Spleen (tissue), 11 donors: ENCODE measurements around the gene FDXACB1. TPM values are rescaled to one million over a fixed set of nuclear protein-coding genes. Genes with fewer than 3 reads are reported as not detected.
A peak's percentile ranks its signal among the peaks of the same experiment; 100 is the strongest.

Experiments used
- DNase-seq: peaks from one replicate; pipeline ENCODE4 v3.0.0-alpha.2; 2020
- H3K27ac ChIP-seq, 8 donors: fragments of 200-600 bp; sonication (generic) in 7 of 8; 1 replicate in 4 of 8; 2 replicates in 4 of 8; pipeline versions ENCODE4 v1.5.0 to v1.8.0; 2016 to 2021; ENCODE audit warnings: inconsistent platforms in 4 of 8, mild to moderate bottlenecking in 4 of 8, moderate library complexity in 1 of 8
- H3K27me3 ChIP-seq, 7 donors: fragments of 200-600 bp; sonication (generic) in 6 of 7; replicated peaks in 1 of 7; 1 replicate in 4 of 7; 2 replicates in 3 of 7; pipeline versions ENCODE4 v1.5.0 to v1.8.0; 2016 to 2021; ENCODE audit warnings: inconsistent platforms in 3 of 7, mild to moderate bottlenecking in 1 of 7
- H3K36me3 ChIP-seq, 6 donors: fragments of 200-600 bp; sonication (generic) in 5 of 6; 1 replicate in 4 of 6; 2 replicates in 2 of 6; pipeline versions ENCODE4 v1.5.0 to v1.8.0; 2016 to 2021; ENCODE audit warnings: inconsistent platforms in 2 of 6
- H3K4me1 ChIP-seq, 6 donors: fragments of 200-600 bp; sonication (generic) in 5 of 6; 1 replicate in 3 of 6; 2 replicates in 3 of 6; pipeline versions ENCODE4 v1.5.0 to v1.8.0; 2016 to 2021; ENCODE audit warnings: inconsistent platforms in 3 of 6
- H3K4me3 ChIP-seq, 8 donors: fragments of 200-600 bp; sonication (generic) in 7 of 8; 1 replicate in 4 of 8; 2 replicates in 4 of 8; pipeline versions ENCODE4 v1.5.0 to v1.8.0; 2016 to 2021; ENCODE audit warnings: inconsistent platforms in 4 of 8, mild to moderate bottlenecking in 4 of 8, moderate library complexity in 2 of 8
- H3K9me3 ChIP-seq, 8 donors: fragments of 200-600 bp; sonication (generic) in 7 of 8; 1 replicate in 4 of 8; 2 replicates in 4 of 8; pipeline versions ENCODE4 v1.5.0 to v1.8.0; 2016 to 2021; ENCODE audit warnings: inconsistent platforms in 4 of 8
- POLR2A ChIP-seq, 3 donors: fragments of 450-650 bp; IDR thresholded peaks; one replicate each; pipeline ENCODE4 v1.5.1; 2017; ENCODE audit warnings: antibody characterized with exemption in 3 of 3, mild to moderate bottlenecking in 1 of 3
- POLR2AphosphoS5 ChIP-seq, 3 donors: sonication (generic); formaldehyde crosslinking; IDR thresholded peaks; one replicate each; pipeline ENCODE4 v1.5.1; 2017; ENCODE audit warnings: antibody characterized with exemption in 3 of 3
- WGBS, 5 donors: extraction: QIAGEN DNeasy Blood & Tissue Kit in 3 of 5; methylation state at CpG; one replicate each; pipeline versions ENCODE4 v1.1.5 to v1.1.7; 2013 to 2018; 5-methylcytosine and 5-hydroxymethylcytosine counted together
- intact Hi-C: fragments of 100-400 bp; cut with DNase I; formaldehyde crosslinking; loops from one replicate; pipeline ENCODE4 v1.15.0; 2023; ENCODE audit warnings: low total_unique reads
- polyA plus RNA-seq, 3 donors: library from polyadenylated mRNA; stranded (reverse); fragments of 200-250 nt; gene quantifications; one replicate each; pipeline ENCODE4 v1.2.1, GENCODE V29; 2013
- total RNA-seq, 7 donors: library from RNA; depleted of rRNA in 3 of 7; stranded (reverse); fragments of >200 nt in 3 of 7; fragmentation: NEBNext Ultra II Directional in 4 of 7; extraction: Animal tissue kit (Norgen Biotek cat#: 25700) in 4 of 7; gene quantifications; one replicate each; pipeline versions ENCODE4 v1.1.0 to v1.2.1, GENCODE V29; 2016 to 2021
- TF ChIP-seq, protein P1 (sequence below), 11 experiments: fragments of 200-600 bp in 7 of 11; fragments of 450-650 bp in 4 of 11; sonication (generic) in 4 of 11; IDR thresholded peaks in 8 of 11; conservative IDR thresholded peaks in 3 of 11; 1 replicate in 7 of 11; 2 replicates in 4 of 11; pipeline versions ENCODE4 v1.4.0 to v1.8.0; 2016 to 2021; ENCODE audit warnings: antibody characterized with exemption in 11 of 11, inconsistent platforms in 4 of 11, mild to moderate bottlenecking in 1 of 11
- donor health status: healthy with polysubstance abuse.
- donor health status: DM: no; HTN: no; CAD: no; lungs with moderate emphysema.
- donor health status: DM: no; HTN: no; CAD: no.
- donor health status: Bipolar disorder and iron deficiency.
- donor health status: healthy.
- donor health status: DM: no; HTN: no; CAD: no.
- donor health status: DM: yes; HTN: yes; CAD: no.

FDXACB1 gene
- total and polyA plus RNA-seq, 10 donors = 1.9 to 4.1 (median 3.6) TPM

DNA sequence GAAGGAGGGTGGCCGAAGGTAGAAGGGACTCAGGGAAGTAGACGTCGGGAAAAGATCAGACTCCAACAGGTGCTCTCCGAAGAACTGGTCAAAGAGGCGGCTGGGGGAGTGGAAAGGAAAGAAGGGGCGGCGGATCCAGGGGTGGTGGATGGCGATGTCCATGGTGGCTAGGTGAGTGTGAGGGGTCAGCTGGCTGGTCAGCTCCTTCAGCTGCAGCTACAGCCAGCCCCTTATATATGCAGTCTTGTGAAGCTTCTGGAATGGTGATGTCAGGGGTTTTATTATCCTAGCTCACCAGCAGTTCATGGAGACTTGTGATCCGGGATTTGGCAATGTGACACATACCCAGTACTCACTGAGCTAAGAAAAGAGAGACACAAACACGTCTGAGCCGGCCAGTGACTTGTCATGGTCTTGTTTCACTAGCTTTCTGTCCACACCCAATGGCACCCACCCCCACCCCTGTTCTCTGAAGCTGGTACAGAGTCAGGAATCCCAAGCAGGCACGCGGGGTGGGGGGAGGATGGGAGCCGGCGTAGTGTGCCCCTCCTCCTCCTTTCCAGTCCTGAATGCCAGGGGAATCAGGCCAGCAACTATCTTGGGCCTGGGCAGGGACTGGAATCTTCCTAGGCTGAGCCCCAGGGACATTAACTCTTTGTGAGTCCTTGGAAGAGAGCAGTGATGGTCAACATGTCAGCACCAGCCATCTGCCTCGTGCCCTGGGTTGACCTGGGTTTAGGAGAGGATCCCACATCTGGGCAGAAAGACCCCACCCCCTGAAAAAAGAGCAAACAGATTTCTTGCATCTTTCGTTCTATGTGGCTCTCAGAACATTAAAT is 32.8 kb upstream of the FDXACB1 start, which contains the start of gene CRYAB:
Gene CRYAB (minus strand): TSS at position 208 of the 839 bp plus-strand sequence. CDS start 46 bp downstream, at position 162.
- intact Hi-C loops = no loop called here
- Histone ChIP-seq H3K27ac (peak within 1 kb of the TSS in 7 of 8 donors; percentile 58 to 85 (median 80)), H3K4me3 (peak within 1 kb of the TSS in 6 of 8 donors; percentile 4 to 62 (median 32)), H3K9me3 (no peaks in the 10 kb centered on the region), H3K27me3 (peaks cover 0 to 55% (median 25%) of the 10 kb centered on the region in 7 donors), H3K36me3 (no peaks in the 10 kb centered on the region), H3K4me1 (no peaks in the 10 kb centered on the region)
- TF ChIP-seq POLR2AphosphoS5 (IDR thresholded peaks at IDR 0.05) = peak; percentile 16 to 77 (median 59)
- TF ChIP-seq POLR2A (IDR thresholded peaks at IDR 0.05) = no peak
- DNase-seq = no peak
- 50 to 71% (median 64%) methylated on average over 16 to 17 of the region's 17 CpGs for WGBS, 5 donors

DNA sequence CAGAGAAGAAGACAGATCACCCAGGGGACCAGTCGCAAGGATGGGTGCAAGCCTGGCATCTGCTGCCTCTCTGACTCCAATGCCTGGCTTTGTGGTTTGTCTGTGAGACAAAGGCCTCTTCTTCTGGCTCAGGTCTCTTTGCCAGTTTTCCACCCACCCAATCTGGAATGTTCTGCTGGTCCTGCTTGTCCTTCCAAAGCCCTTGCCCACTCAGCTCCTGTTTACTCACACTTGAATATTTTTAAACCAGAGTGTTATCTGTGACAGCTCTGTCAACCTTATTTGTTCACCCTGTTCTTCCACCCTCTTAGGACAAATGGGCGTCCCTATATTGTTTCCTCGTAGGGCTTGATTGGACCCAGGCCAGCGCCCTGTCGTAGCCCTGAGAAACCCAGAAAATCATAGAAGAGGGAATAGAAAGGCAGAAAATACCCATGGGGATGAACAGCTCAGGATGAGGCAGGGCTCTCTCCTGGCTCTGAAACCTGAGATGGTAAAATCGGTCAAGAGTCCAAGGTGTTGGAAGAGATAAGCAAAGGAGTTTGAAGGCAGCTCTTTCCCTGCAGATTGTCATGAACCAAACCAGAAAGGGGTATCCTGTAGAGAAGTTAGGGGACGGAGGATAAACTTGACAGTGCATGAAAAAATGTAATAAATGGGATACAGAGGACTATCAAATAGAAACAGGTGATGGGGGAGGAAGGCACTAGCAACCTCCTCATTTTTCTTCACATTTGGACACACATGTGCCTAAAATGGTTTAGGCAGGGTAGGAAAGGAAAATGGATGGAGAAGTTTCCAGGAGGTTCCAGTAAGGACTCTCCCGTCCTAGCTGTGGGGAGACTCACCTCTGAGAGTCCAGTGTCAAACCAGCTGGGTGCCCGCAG is 32.0 kb upstream of the FDXACB1 start:
- Histone ChIP-seq H3K9me3 (no peaks in the 10 kb centered on the region), H3K27ac (peak overlapping the region in 7 of 8 donors; percentile 58 to 85 (median 80)), H3K4me3 (peak overlapping the region in 5 of 8 donors; percentile 4 to 62 (median 34)), H3K4me1 (no peaks in the 10 kb centered on the region), H3K36me3 (no peaks in the 10 kb centered on the region), H3K27me3 (peaks cover 0 to 49% (median 25%) of the 10 kb centered on the region in 7 donors)
- intact Hi-C loops = no loop called here
- TF ChIP-seq POLR2A (IDR thresholded peaks at IDR 0.05) (no peak), POLR2AphosphoS5 (IDR thresholded peaks at IDR 0.05) (no peak)
- TF ChIP-seq, protein P1, sequence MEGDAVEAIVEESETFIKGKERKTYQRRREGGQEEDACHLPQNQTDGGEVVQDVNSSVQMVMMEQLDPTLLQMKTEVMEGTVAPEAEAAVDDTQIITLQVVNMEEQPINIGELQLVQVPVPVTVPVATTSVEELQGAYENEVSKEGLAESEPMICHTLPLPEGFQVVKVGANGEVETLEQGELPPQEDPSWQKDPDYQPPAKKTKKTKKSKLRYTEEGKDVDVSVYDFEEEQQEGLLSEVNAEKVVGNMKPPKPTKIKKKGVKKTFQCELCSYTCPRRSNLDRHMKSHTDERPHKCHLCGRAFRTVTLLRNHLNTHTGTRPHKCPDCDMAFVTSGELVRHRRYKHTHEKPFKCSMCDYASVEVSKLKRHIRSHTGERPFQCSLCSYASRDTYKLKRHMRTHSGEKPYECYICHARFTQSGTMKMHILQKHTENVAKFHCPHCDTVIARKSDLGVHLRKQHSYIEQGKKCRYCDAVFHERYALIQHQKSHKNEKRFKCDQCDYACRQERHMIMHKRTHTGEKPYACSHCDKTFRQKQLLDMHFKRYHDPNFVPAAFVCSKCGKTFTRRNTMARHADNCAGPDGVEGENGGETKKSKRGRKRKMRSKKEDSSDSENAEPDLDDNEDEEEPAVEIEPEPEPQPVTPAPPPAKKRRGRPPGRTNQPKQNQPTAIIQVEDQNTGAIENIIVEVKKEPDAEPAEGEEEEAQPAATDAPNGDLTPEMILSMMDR (IDR thresholded peaks at IDR 0.05 in 8 of 11, conservative IDR thresholded peaks at IDR 0.05 in 3 of 11) = no peak
- 65 to 76% (median 70%) methylated on average over 9 of the region's 9 CpGs for WGBS, 5 donors
- DNase-seq = no peak

DNA sequence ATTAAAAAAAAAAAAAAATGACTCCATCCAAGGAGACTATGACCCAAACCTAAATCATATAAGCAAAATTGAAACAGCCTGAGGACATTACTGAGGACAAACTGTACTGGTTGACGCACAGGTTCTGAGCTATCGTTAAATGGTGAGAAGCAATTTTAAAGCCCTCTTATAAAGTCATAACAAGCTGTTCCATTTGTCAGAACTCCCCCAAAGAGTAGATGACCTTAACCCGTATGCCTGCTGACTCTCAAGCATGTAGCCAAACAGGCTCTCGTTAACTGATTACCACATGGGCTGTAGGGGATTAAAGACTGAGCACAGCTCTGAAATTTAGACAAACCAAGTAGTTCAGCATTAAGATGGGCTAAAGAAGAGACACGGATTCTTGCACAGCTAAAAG is 30.4 kb upstream of the FDXACB1 start:
- H3K4me1 ChIP-seq = no peaks in the 10 kb centered on the region
- H3K9me3 ChIP-seq = peaks cover 0 to 5% (median 0%) of the 10 kb centered on the region in 8 donors
- peaks cover 0 to 40% (median 25%) of the 10 kb centered on the region in 7 donors for H3K27me3 ChIP-seq
- DNase-seq = no peak
- WGBS, 5 donors = 68 to 85% (median 79%) methylated on average over 5 of the region's 5 CpGs
- no peaks in the 10 kb centered on the region for H3K36me3 ChIP-seq
- peak overlapping the region in 4 of 8 donors; percentile 80 to 85 (median 81) for H3K27ac ChIP-seq
- TF ChIP-seq, protein P1 (IDR thresholded peaks at IDR 0.05 in 8 of 11, conservative IDR thresholded peaks at IDR 0.05 in 3 of 11) = no peak
- peak in 1 of 3 donors; percentile 37 for TF ChIP-seq POLR2AphosphoS5 (IDR thresholded peaks at IDR 0.05)
- H3K4me3 ChIP-seq = peak overlapping the region in 2 of 8 donors; percentile 42 to 62
- intact Hi-C loops = no loop called here

DNA sequence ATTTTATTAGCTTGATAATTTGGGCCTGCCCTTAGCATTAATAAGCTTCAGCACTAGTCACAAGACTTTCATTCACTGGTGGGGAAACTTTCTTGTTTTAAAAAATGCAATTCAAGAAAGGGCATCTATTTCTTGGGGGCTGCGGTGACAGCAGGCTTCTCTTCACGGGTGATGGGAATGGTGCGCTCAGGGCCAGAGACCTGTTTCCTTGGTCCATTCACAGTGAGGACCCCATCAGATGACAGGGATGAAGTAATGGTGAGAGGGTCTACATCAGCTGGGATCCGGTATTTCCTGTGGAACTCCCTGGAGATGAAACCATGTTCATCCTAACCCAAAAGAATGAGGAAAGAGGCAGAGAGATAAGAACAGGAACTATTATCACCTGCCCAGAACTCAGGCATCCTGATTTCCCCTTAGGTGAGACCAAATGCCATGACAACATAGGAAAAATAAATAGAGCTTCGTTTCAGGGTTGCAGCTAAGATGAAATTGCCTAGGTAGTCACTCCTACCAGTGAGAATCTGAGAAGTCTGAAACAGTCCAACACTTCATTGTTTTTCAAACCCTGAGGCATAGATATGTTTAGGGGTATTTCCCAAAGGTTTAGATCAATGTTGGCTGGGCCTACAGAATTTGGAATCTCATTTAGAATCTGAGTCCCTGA is 29.8 kb upstream of the FDXACB1 start:
- H3K4me3 ChIP-seq = peak overlapping the region in 1 of 8 donors; percentile 3
- no peaks in the 10 kb centered on the region for H3K4me1 ChIP-seq
- H3K36me3 ChIP-seq = no peaks in the 10 kb centered on the region
- no peak for TF ChIP-seq POLR2A (IDR thresholded peaks at IDR 0.05)
- TF ChIP-seq POLR2AphosphoS5 (IDR thresholded peaks at IDR 0.05) = no peak
- TF ChIP-seq, protein P1 (IDR thresholded peaks at IDR 0.05 in 8 of 11, conservative IDR thresholded peaks at IDR 0.05 in 3 of 11) = no peak
- H3K27ac ChIP-seq = peak overlapping the region in 4 of 8 donors; percentile 15 to 85 (median 48)
- peaks cover 0 to 5% (median 0%) of the 10 kb centered on the region in 8 donors for H3K9me3 ChIP-seq
- DNase-seq = no peak
- H3K27me3 ChIP-seq = peaks cover 0 to 35% (median 22%) of the 10 kb centered on the region in 7 donors
- intact Hi-C loops = no loop called here
- WGBS, 5 donors = 78 to 89% (median 87%) methylated on average over 5 of the region's 5 CpGs
